HepG2 (cell line): Measurements from ENCODE around the gene IKZF5. TPM values are rescaled to one million over a fixed set of nuclear protein-coding genes. Genes with fewer than 3 reads are reported as not detected.

Source experiments
- ATAC-seq: fragments of 200-7000 bp; cut with Tn5 transposase; 3 replicates; pipeline ENCODE4 v1.9.1; 2020; ENCODE audit warnings: mild to moderate bottlenecking, moderate library complexity
- BruUV-seq: library from RNA; stranded (reverse); fragments of 400-500 nt; replicated peaks from 2 replicates; lab custom pipeline; 2021; lab: Mats Ljungman, UMichigan
- CTCF ChIA-PET: fragments of 300-600 bp; formaldehyde crosslinking; extraction: SDS; loops from one replicate; lab custom pipeline; 2021; ENCODE audit warnings: low total read pairs, inconsistent platforms, low intra/inter-chr PET ratio; lab: Yijun Ruan, JAX
- POLR2A ChIA-PET: fragments of 350-600 bp; sonication (Branson Sonifier 250); formaldehyde crosslinking; loops from one replicate; lab custom pipeline; 2020; ENCODE audit warnings: antibody characterized with exemption, inconsistent platforms; lab: Yijun Ruan, JAX
- DNase-seq: peaks from one replicate; pipeline ENCODE4 v3.0.0-alpha.2; 2015; ENCODE audit warnings: low spot score
- FAIRE-seq: peaks from 3 replicates; lab custom pipeline; 2011; peaks lifted over from hg19 to GRCh38; lab: Jason Lieb, UNC
- H2AFZ ChIP-seq: one replicate; pipeline ENCODE4 v1.6.1; 2011; ENCODE audit warnings: low read length, inconsistent platforms
- H3K27ac ChIP-seq: fragments of 300-600 bp; 3 replicates; pipeline ENCODE4 v1.8.0; 2011; ENCODE audit warnings: mixed run types, mild to moderate bottlenecking, mixed read lengths, low read length, inconsistent platforms; ENCODE audit not compliant: insufficient read depth; ENCODE audit errors: extremely low read length
- H3K27me3 ChIP-seq, 2 experiments: fragments of 200-600 bp in 1 of 2; 2 replicates in 1 of 2; 3 replicates in 1 of 2; pipeline versions ENCODE4 v1.6.0 to v1.8.0; 2011; ENCODE audit warnings: low read length in 2 of 2, mild to moderate bottlenecking in 2 of 2, moderate library complexity in 2 of 2, inconsistent platforms in 1 of 2; ENCODE audit not compliant: insufficient read depth in 2 of 2, control insufficient read depth in 1 of 2
- H3K36me3 ChIP-seq, 2 experiments: fragments of 200-600 bp in 1 of 2; replicated peaks in 1 of 2; 2 replicates in 1 of 2; 3 replicates in 1 of 2; pipeline versions ENCODE4 v1.5.1 to v1.8.0; 2011; ENCODE audit warnings: low read length in 2 of 2, inconsistent platforms in 1 of 2; ENCODE audit not compliant: insufficient read depth in 2 of 2, control insufficient read depth in 1 of 2
- H3K4me1 ChIP-seq: 2 replicates; pipeline ENCODE4 v1.5.1; 2012; ENCODE audit warnings: low read length, inconsistent platforms; ENCODE audit not compliant: insufficient read depth
- H3K4me2 ChIP-seq: 2 replicates; pipeline ENCODE4 v1.6.0; 2011; ENCODE audit warnings: low read depth, low read length, inconsistent platforms
- H3K4me3 ChIP-seq, 3 experiments: fragments of 200-600 bp in 1 of 3; sonication (generic), shearing (Covaris generic) in 1 of 3; replicated peaks in 1 of 3; 2 replicates each; pipeline ENCODE4 v1.5.1; 2011 to 2016; ENCODE audit warnings: low read length in 3 of 3, inconsistent platforms in 2 of 3, low read depth in 2 of 3, mild to moderate bottlenecking in 2 of 3, control low read depth in 1 of 3, mixed read lengths in 1 of 3; ENCODE audit not compliant: insufficient read depth in 1 of 3
- H3K79me2 ChIP-seq: one replicate; pipeline ENCODE4 v1.6.1; 2011; ENCODE audit warnings: low read length, inconsistent platforms; ENCODE audit not compliant: insufficient read depth
- H3K9ac ChIP-seq: 2 replicates; pipeline ENCODE4 v1.6.0; 2011; ENCODE audit warnings: mild to moderate bottlenecking, low read depth, low read length, inconsistent platforms; ENCODE audit not compliant: insufficient read depth
- H3K9me3 ChIP-seq: 2 replicates; pipeline ENCODE4 v1.5.1; 2012; ENCODE audit warnings: mild to moderate bottlenecking, low read length
- H4K20me1 ChIP-seq: 2 replicates; pipeline ENCODE4 v1.6.0; 2011; ENCODE audit warnings: inconsistent platforms, mild to moderate bottlenecking, low read length, moderate library complexity; ENCODE audit not compliant: insufficient read depth
- HNF4A ChIP-seq: sonication (generic); formaldehyde crosslinking; IDR thresholded peaks from 2 replicates; pipeline ENCODE4 v1.4.0; 2020; ENCODE audit warnings: missing genetic modification reagents
- NFE2L1 ChIP-seq: sonication (generic); formaldehyde crosslinking; IDR thresholded peaks from 2 replicates; pipeline ENCODE4 v1.4.0; 2020; ENCODE audit warnings: missing genetic modification reagents, mild to moderate bottlenecking, borderline replicate concordance
- NONO ChIP-seq, 2 experiments: fragments of 450-650 bp in 1 of 2; sonication (generic) in 1 of 2; formaldehyde crosslinking in 1 of 2; IDR thresholded peaks in 1 of 2; conservative IDR thresholded peaks in 1 of 2; 2 replicates each; pipeline versions ENCODE4 v1.6.1 to v1.8.0; 2017 to 2022; ENCODE audit warnings: mild to moderate bottlenecking in 1 of 2, missing genetic modification reagents in 1 of 2, moderate library complexity in 1 of 2
- PCBP1 ChIP-seq: fragments of 200-400 bp; formaldehyde crosslinking; IDR thresholded peaks from 2 replicates; pipeline ENCODE4 v1.6.1; 2017; ENCODE audit warnings: mild to moderate bottlenecking, low read depth, low read length, borderline replicate concordance
- PRMT3 ChIP-seq: sonication (generic); formaldehyde crosslinking; IDR thresholded peaks from 2 replicates; pipeline ENCODE4 v1.8.1; 2022; ENCODE audit warnings: low read depth, mild to moderate bottlenecking, moderate library complexity, missing genetic modification reagents, borderline replicate concordance
- ZNF20 ChIP-seq: sonication (generic); formaldehyde crosslinking; IDR thresholded peaks from 2 replicates; pipeline ENCODE4 v1.4.0; 2020; ENCODE audit warnings: mild to moderate bottlenecking, moderate library complexity, missing genetic modification reagents
- ZNF644 ChIP-seq: IDR thresholded peaks from 2 replicates; pipeline ENCODE4 v1.6.1; 2016; ENCODE audit warnings: low read depth
- ZSCAN12 ChIP-seq: sonication (generic); formaldehyde crosslinking; IDR thresholded peaks from 2 replicates; pipeline ENCODE4 v1.9.0; 2021; ENCODE audit warnings: mild to moderate bottlenecking, missing genetic modification reagents
- WGBS: methylation state at CpG from one replicate; pipeline ENCODE4 v1.1.6; 2017; ENCODE audit warnings: low lambda C conversion rate; 5-methylcytosine and 5-hydroxymethylcytosine counted together
- in situ Hi-C: cut with HindIII; loops from 2 replicates; pipeline ENCODE4 v1.10.0; 2017; ENCODE audit warnings: low pct_unique_long_range_greater_than_20kb; ENCODE audit not compliant: extremely low pct_ligation_motif_present
- intact Hi-C: fragments of 100-400 bp; cut with micrococcal nuclease; formaldehyde crosslinking; loops from one replicate; pipeline ENCODE4 v1.10.0; 2022; ENCODE audit not compliant: unreplicated experiment
- polyA plus RNA-seq, 8 experiments: library from polyadenylated mRNA; depleted of rRNA in 3 of 8; stranded (reverse) in 7 of 8; unstranded in 1 of 8; fragments of >200 nt; fragmentation: Illumina TruSeq in 4 of 8; extraction: Trizol in 4 of 8; gene quantifications; 2 replicates each; pipeline versions ENCODE4 v1.2.1 to v1.2.3, GENCODE V29; 2011 to 2016; ENCODE audit warnings: low read depth in 4 of 8, missing spikeins in 1 of 8, mixed read lengths in 1 of 8; ENCODE audit not compliant: insufficient read depth in 1 of 8
- total RNA-seq, 5 experiments: library from RNA; depleted of rRNA; stranded (reverse); fragments of >200 nt; fragmentation: Illumina TruSeq; extraction: Trizol; gene quantifications; 2 replicates each; pipeline ENCODE4 v1.2.3, GENCODE V29; 2016; ENCODE audit warnings: low read depth in 1 of 5
- TF ChIP-seq, protein P1 (sequence below): sonication (generic); formaldehyde crosslinking; IDR thresholded peaks from 2 replicates; pipeline ENCODE4 v1.5.0; 2020; ENCODE audit warnings: missing genetic modification reagents
- TF ChIP-seq, protein P2 (sequence below): sonication (generic); formaldehyde crosslinking; IDR thresholded peaks from 2 replicates; pipeline ENCODE4 v1.4.0; 2020; ENCODE audit warnings: missing genetic modification reagents
- TF ChIP-seq, protein P3 (sequence below): sonication (generic); formaldehyde crosslinking; IDR thresholded peaks from 2 replicates; pipeline ENCODE4 v1.9.0; 2021; ENCODE audit warnings: missing genetic modification reagents, mild to moderate bottlenecking, borderline replicate concordance
- TF ChIP-seq, protein P4 (sequence below): sonication (generic); formaldehyde crosslinking; conservative IDR thresholded peaks from 2 replicates; pipeline ENCODE4 v1.4.0; 2020; ENCODE audit warnings: missing genetic modification reagents
- TF ChIP-seq, protein P5 (sequence below): IDR thresholded peaks from 2 replicates; pipeline ENCODE4 v1.4.0; 2020; ENCODE audit warnings: mild to moderate bottlenecking, missing genetic modification reagents

IKZF5 gene
- total and polyA plus RNA-seq, 2 of the 13 experiments (the other 11 are each of a cell fraction or from before 2014, with no cell fraction given), result 3.7 to 12.0 TPM

DNA sequence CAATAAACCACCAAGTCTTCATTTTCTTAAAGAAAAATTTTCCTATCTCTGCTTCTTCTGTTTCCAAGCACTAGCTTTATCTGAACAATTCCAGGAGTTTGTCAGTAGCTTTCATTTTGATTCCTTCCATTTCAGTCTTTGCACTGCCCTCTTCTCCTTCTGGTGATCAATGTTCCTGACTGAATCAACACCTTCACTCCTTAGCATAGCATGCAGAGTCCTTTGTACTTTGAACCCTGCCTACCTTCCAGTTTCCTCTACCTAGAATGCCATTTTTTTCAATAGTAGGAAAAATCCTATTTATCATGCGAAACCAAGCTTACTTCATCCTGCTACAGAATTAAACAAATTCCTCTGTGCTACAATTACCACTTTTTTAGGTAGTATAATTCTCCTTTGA, 52.7 kb downstream of the IKZF5 start:
- Histone ChIP-seq H3K4me3 (no peak overlapping the region), H3K4me2 (0 out of 2 replicates have a peak overlapping the region, but pooled peaks have one; percentile 13), H2AFZ (no peak overlapping the region), H3K27ac (no peak overlapping the region), H3K27me3 (no peaks in the 10 kb centered on the region; a peak in 1 of 5 replicates), H3K36me3 (no peaks in the 10 kb centered on the region), H3K9ac (no peak overlapping the region), H3K79me2 (peaks cover 7% of the 10 kb centered on the region), H4K20me1 (no peaks in the 10 kb centered on the region), H3K4me1 (peaks cover 48% of the 10 kb centered on the region), H3K9me3 (no peaks in the 10 kb centered on the region)
- DNase-seq (peak; percentile 5), FAIRE-seq (no peak), ATAC-seq (no peak)
- intact Hi-C loops, result no loop called here
- BruUV-seq, result no TSS peak
- TF ChIP-seq, protein P1, sequence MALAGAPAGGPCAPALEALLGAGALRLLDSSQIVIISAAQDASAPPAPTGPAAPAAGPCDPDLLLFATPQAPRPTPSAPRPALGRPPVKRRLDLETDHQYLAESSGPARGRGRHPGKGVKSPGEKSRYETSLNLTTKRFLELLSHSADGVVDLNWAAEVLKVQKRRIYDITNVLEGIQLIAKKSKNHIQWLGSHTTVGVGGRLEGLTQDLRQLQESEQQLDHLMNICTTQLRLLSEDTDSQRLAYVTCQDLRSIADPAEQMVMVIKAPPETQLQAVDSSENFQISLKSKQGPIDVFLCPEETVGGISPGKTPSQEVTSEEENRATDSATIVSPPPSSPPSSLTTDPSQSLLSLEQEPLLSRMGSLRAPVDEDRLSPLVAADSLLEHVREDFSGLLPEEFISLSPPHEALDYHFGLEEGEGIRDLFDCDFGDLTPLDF (CRISPR knock-in tag), result no peak
- TF ChIP-seq, protein P2, sequence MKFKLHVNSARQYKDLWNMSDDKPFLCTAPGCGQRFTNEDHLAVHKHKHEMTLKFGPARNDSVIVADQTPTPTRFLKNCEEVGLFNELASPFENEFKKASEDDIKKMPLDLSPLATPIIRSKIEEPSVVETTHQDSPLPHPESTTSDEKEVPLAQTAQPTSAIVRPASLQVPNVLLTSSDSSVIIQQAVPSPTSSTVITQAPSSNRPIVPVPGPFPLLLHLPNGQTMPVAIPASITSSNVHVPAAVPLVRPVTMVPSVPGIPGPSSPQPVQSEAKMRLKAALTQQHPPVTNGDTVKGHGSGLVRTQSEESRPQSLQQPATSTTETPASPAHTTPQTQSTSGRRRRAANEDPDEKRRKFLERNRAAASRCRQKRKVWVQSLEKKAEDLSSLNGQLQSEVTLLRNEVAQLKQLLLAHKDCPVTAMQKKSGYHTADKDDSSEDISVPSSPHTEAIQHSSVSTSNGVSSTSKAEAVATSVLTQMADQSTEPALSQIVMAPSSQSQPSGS (CRISPR knock-in tag), result no peak
- no peak for TF ChIP-seq PRMT3 (CRISPR knock-in tag)
- TF ChIP-seq HNF4A, result peak; percentile 57
- no peak for TF ChIP-seq NFE2L1
- 0 out of 2 replicates have a peak, but pooled peaks have one; percentile 28 for TF ChIP-seq ZNF644 (CRISPR knock-in tag)
- no peak for TF ChIP-seq PCBP1
- TF ChIP-seq, protein P3, sequence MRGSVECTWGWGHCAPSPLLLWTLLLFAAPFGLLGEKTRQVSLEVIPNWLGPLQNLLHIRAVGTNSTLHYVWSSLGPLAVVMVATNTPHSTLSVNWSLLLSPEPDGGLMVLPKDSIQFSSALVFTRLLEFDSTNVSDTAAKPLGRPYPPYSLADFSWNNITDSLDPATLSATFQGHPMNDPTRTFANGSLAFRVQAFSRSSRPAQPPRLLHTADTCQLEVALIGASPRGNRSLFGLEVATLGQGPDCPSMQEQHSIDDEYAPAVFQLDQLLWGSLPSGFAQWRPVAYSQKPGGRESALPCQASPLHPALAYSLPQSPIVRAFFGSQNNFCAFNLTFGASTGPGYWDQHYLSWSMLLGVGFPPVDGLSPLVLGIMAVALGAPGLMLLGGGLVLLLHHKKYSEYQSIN, result no peak
- no peak for TF ChIP-seq ZNF20
- TF ChIP-seq ZSCAN12 (CRISPR knock-in tag), result no peak
- TF ChIP-seq, protein P4, sequence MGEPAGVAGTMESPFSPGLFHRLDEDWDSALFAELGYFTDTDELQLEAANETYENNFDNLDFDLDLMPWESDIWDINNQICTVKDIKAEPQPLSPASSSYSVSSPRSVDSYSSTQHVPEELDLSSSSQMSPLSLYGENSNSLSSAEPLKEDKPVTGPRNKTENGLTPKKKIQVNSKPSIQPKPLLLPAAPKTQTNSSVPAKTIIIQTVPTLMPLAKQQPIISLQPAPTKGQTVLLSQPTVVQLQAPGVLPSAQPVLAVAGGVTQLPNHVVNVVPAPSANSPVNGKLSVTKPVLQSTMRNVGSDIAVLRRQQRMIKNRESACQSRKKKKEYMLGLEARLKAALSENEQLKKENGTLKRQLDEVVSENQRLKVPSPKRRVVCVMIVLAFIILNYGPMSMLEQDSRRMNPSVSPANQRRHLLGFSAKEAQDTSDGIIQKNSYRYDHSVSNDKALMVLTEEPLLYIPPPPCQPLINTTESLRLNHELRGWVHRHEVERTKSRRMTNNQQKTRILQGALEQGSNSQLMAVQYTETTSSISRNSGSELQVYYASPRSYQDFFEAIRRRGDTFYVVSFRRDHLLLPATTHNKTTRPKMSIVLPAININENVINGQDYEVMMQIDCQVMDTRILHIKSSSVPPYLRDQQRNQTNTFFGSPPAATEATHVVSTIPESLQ (CRISPR knock-in tag), result no peak
- TF ChIP-seq, protein P5, sequence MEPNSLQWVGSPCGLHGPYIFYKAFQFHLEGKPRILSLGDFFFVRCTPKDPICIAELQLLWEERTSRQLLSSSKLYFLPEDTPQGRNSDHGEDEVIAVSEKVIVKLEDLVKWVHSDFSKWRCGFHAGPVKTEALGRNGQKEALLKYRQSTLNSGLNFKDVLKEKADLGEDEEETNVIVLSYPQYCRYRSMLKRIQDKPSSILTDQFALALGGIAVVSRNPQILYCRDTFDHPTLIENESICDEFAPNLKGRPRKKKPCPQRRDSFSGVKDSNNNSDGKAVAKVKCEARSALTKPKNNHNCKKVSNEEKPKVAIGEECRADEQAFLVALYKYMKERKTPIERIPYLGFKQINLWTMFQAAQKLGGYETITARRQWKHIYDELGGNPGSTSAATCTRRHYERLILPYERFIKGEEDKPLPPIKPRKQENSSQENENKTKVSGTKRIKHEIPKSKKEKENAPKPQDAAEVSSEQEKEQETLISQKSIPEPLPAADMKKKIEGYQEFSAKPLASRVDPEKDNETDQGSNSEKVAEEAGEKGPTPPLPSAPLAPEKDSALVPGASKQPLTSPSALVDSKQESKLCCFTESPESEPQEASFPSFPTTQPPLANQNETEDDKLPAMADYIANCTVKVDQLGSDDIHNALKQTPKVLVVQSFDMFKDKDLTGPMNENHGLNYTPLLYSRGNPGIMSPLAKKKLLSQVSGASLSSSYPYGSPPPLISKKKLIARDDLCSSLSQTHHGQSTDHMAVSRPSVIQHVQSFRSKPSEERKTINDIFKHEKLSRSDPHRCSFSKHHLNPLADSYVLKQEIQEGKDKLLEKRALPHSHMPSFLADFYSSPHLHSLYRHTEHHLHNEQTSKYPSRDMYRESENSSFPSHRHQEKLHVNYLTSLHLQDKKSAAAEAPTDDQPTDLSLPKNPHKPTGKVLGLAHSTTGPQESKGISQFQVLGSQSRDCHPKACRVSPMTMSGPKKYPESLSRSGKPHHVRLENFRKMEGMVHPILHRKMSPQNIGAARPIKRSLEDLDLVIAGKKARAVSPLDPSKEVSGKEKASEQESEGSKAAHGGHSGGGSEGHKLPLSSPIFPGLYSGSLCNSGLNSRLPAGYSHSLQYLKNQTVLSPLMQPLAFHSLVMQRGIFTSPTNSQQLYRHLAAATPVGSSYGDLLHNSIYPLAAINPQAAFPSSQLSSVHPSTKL (CRISPR knock-in tag), result 0 out of 2 replicates have a peak, but pooled peaks have one; percentile 12
- TF ChIP-seq NONO (IDR thresholded peaks at IDR 0.05), result no peak
- TF ChIP-seq NONO (CRISPR knock-in tag; conservative IDR thresholded peaks at IDR 0.05), result no peak
- CTCF ChIA-PET, result no interaction called here
- POLR2A ChIA-PET, result interaction anchor here (0.8 to 1.2 kb wide), 2 partner anchors 24 to 52 kb away, joined by 3 to 10 read pairs; partner anchors contain the start of gene PSTK
- 80% methylated on average over 1 of the region's 1 CpG for WGBS
- in situ Hi-C loops, result no loop called here
